K562 (cell line): ENCODE data around the gene AGO3. TPM values are rescaled to one million over a fixed set of nuclear protein-coding genes. Genes with fewer than 3 reads are reported as not detected.

Experiments
- ATAC-seq: fragments of 200-7000 bp; cut with Tn5 transposase; 3 replicates; pipeline ENCODE4 v1.9.1; 2020; ENCODE audit warnings: moderate library complexity
- BruUV-seq: library from RNA; stranded (reverse); fragments of 400-500 nt; replicated peaks from 2 replicates; lab custom pipeline; 2021; lab: Mats Ljungman, UMichigan
- CTCF ChIA-PET: fragments of 300-600 bp; formaldehyde crosslinking; extraction: SDS; loops from one replicate; lab custom pipeline; 2021; ENCODE audit warnings: low intra/inter-chr PET ratio; lab: Yijun Ruan, JAX
- POLR2A ChIA-PET: fragments of 300-600, 350-650 bp; sonication (Branson Sonifier 250); formaldehyde crosslinking; extraction: SDS; loops from one replicate; lab custom pipeline; 2021; ENCODE audit warnings: antibody characterized with exemption, inconsistent platforms; lab: Yijun Ruan, JAX
- DNase-seq, 4 experiments: peaks; one replicate each; pipeline versions ENCODE4 v3.0.0 to v3.0.0-alpha.2; 2011 to 2018; ENCODE audit warnings: low spot score in 3 of 4, mixed read lengths in 3 of 4; ENCODE audit errors: extremely low read depth in 1 of 4
- FAIRE-seq: peaks from 2 replicates; lab custom pipeline; 2011; peaks lifted over from hg19 to GRCh38; lab: Jason Lieb, UNC
- H2AFZ ChIP-seq: 2 replicates; pipeline ENCODE4 v1.6.0; 2011; ENCODE audit warnings: low read depth, low read length, control low read depth, inconsistent platforms
- H3K27ac ChIP-seq: fragments of 200-600 bp; 3 replicates; pipeline ENCODE4 v1.8.0; 2011; ENCODE audit warnings: low read depth, mild to moderate bottlenecking, control low read depth, inconsistent platforms, low read length, moderate library complexity, mixed read lengths; ENCODE audit errors: extremely low read depth
- H3K27me3 ChIP-seq, 2 experiments: fragments of 300-600 bp in 1 of 2; 2 replicates in 1 of 2; 3 replicates in 1 of 2; pipeline versions ENCODE4 v1.6.0 to v1.8.0; 2011; ENCODE audit warnings: inconsistent platforms in 2 of 2, low read length in 2 of 2, mild to moderate bottlenecking in 1 of 2, mixed read lengths in 1 of 2, moderate library complexity in 1 of 2; ENCODE audit not compliant: control insufficient read depth in 2 of 2, insufficient read depth in 2 of 2
- H3K36me3 ChIP-seq: fragments of 300-600 bp; 3 replicates; pipeline ENCODE4 v1.8.0; 2011; ENCODE audit warnings: mild to moderate bottlenecking, low read length, inconsistent platforms; ENCODE audit not compliant: control insufficient read depth, insufficient read depth
- H3K4me1 ChIP-seq, 2 experiments: fragments of 200-600 bp in 1 of 2; replicated peaks in 1 of 2; 2 replicates in 1 of 2; 3 replicates in 1 of 2; pipeline versions ENCODE4 v1.5.1 to v1.8.0; 2011; ENCODE audit warnings: inconsistent platforms in 2 of 2, low read length in 2 of 2, mild to moderate bottlenecking in 1 of 2, mixed read lengths in 1 of 2, moderate library complexity in 1 of 2; ENCODE audit not compliant: control insufficient read depth in 2 of 2, insufficient read depth in 2 of 2
- H3K4me2 ChIP-seq: 2 replicates; pipeline ENCODE4 v1.6.1; 2011; ENCODE audit warnings: low read length, control low read depth, inconsistent platforms, mixed read lengths; ENCODE audit not compliant: insufficient read depth
- H3K4me3 ChIP-seq: fragments of 200-600 bp; sonication (generic), shearing (Covaris generic); 2 replicates; pipeline ENCODE4 v1.5.1; 2016; ENCODE audit warnings: control low read depth, inconsistent platforms
- H3K79me2 ChIP-seq: fragments of 200-600 bp; 3 replicates; pipeline ENCODE4 v1.8.0; 2011; ENCODE audit warnings: low read length, inconsistent platforms; ENCODE audit not compliant: control insufficient read depth, insufficient read depth
- H3K9ac ChIP-seq, 2 experiments: 2 replicates each; pipeline versions ENCODE4 v1.6.0 to v1.6.1; 2011; ENCODE audit warnings: low read depth in 2 of 2, low read length in 2 of 2, control low read depth in 1 of 2, inconsistent platforms in 1 of 2, mild to moderate bottlenecking in 1 of 2, mixed read lengths in 1 of 2; ENCODE audit not compliant: insufficient read depth in 1 of 2
- H3K9me1 ChIP-seq: one replicate; pipeline ENCODE4 v1.6.0; 2011; ENCODE audit warnings: inconsistent platforms, mild to moderate bottlenecking, low read length, moderate library complexity; ENCODE audit not compliant: control insufficient read depth, insufficient read depth
- H3K9me3 ChIP-seq: replicated peaks from 2 replicates; pipeline ENCODE4 v1.5.1; 2011; ENCODE audit warnings: low read depth, low read length, inconsistent platforms; ENCODE audit not compliant: control insufficient read depth, insufficient read depth
- H4K20me1 ChIP-seq: replicated peaks from 2 replicates; pipeline ENCODE4 v1.6.1; 2011; ENCODE audit warnings: low read length, inconsistent platforms, mixed read lengths; ENCODE audit not compliant: control insufficient read depth, insufficient read depth
- CREB3L1 ChIP-seq: fragments of 450-650 bp; IDR thresholded peaks from 2 replicates; pipeline ENCODE4 v1.6.1; 2014; ENCODE audit warnings: low read depth, mild to moderate bottlenecking, moderate library complexity, borderline replicate concordance
- POLR2G ChIP-seq: fragments of 200-400 bp; formaldehyde crosslinking; IDR thresholded peaks from 2 replicates; pipeline ENCODE4 v1.6.1; 2017; ENCODE audit warnings: low read depth, mild to moderate bottlenecking, antibody characterized with exemption, low read length, moderate library complexity
- RBFOX2 ChIP-seq: fragments of 200-400 bp; formaldehyde crosslinking; IDR thresholded peaks from 2 replicates; pipeline ENCODE4 v1.6.1; 2017; ENCODE audit warnings: low read depth, mild to moderate bottlenecking, low read length, moderate library complexity
- TBP ChIP-seq: optimal IDR thresholded peaks from 2 replicates; pipeline ENCODE3; 2011; ENCODE audit warnings: low read depth, low read length, improper control_type of control experiment
- U2AF2 ChIP-seq: fragments of 200-400 bp; formaldehyde crosslinking; optimal IDR thresholded peaks from 2 replicates; pipeline ENCODE3; 2017; ENCODE audit warnings: low read depth, mild to moderate bottlenecking, low read length
- ZNF699 ChIP-seq: fragments of 250-450 bp; sonication (Bioruptor Pico); IDR thresholded peaks from 2 replicates; pipeline ENCODE4 v1.8.0; 2021; ENCODE audit warnings: mild to moderate bottlenecking, moderate library complexity; ENCODE audit not compliant: insufficient replicate concordance
- ZNF77 ChIP-seq: fragments of 250-450 bp; sonication (Bioruptor Pico); IDR thresholded peaks from 2 replicates; pipeline ENCODE4 v1.5.0; 2020
- ZZZ3 ChIP-seq: fragments of 450-650 bp; IDR thresholded peaks from 2 replicates; pipeline ENCODE4 v1.6.1; 2016; ENCODE audit warnings: antibody characterized with exemption, mild to moderate bottlenecking, moderate library complexity
- WGBS: fragments of 100-300 bp; shearing (Covaris generic); methylation state at CpG from one replicate; pipeline ENCODE4 v1.1.6; 2016; ENCODE audit warnings: low coverage, mixed read lengths; ENCODE audit not compliant: insufficient coverage; ENCODE audit errors: missing lambda C conversion rate; 5-methylcytosine and 5-hydroxymethylcytosine counted together
- in situ Hi-C: fragments of 300-500 bp; cut with MboI; formaldehyde crosslinking; loops from 4 replicates; pipeline ENCODE4 v1.15.0; 2018; ENCODE audit warnings: inconsistent platforms, mixed read lengths
- intact Hi-C: fragments of 100-400 bp; cut with micrococcal nuclease; formaldehyde crosslinking; loops from 2 replicates; pipeline ENCODE4 v1.14.2; 2022
- polyA plus RNA-seq, 8 experiments: library from polyadenylated mRNA; depleted of rRNA in 4 of 8; stranded (reverse) in 5 of 8; unstranded in 3 of 8; fragments of >200 nt; fragmentation: Nextera tagmentation in 2 of 8; fragmentation: Illumina TruSeq in 1 of 8; extraction: Ambion mirVana in 2 of 8; extraction: Trizol in 1 of 8; gene quantifications; 2 replicates each; pipeline versions ENCODE4 v1.2.1 to v1.2.3, GENCODE V29; 2011 to 2014; ENCODE audit warnings: inconsistent platforms in 1 of 8, missing spikeins in 1 of 8
- total RNA-seq, 7 experiments: library from RNA; depleted of rRNA in 6 of 7; stranded (reverse); fragments of >200 nt in 6 of 7; fragmentation: Illumina TruSeq in 2 of 7; extraction: Trizol in 2 of 7; gene quantifications; 2 replicates each; pipeline versions ENCODE4 v1.2.1 to v1.2.3, GENCODE V29; 2011 to 2021; ENCODE audit warnings: low replicate concordance in 1 of 7

Gene AGO3
- total and polyA plus RNA-seq, 9 of the 15 experiments (the other 6 are each of a cell fraction or from before 2014, with no cell fraction given), result 4.5 to 41.5 (median 22.7) TPM

GRCh38 chr1:36091698-36092097, 160.8 kb downstream of the AGO3 start:
- peaks cover 62% of the 10 kb centered on the region; the same call in 2 of the 3 replicates for H3K36me3 ChIP-seq
- CTCF ChIA-PET, result no interaction called here
- no peak for TF ChIP-seq ZNF699 (CRISPR knock-in tag)
- no peak for TF ChIP-seq TBP
- no peak for TF ChIP-seq CREB3L1
- no peak for TF ChIP-seq U2AF2
- TF ChIP-seq POLR2G, result 0 out of 2 replicates have a peak, but pooled peaks have one; percentile 46
- TF ChIP-seq RBFOX2, result peak; percentile 51
- no peak for TF ChIP-seq ZNF77 (CRISPR knock-in tag)
- TF ChIP-seq ZZZ3, result no peak
- intact Hi-C loops, result no loop called here
- BruUV-seq, result no TSS peak
- DNase-seq, result no peak
- H3K27ac ChIP-seq, result no peak overlapping the region
- H3K4me2 ChIP-seq, result no peak overlapping the region
- no peak overlapping the region; a peak in 1 of 4 replicates for H3K9ac ChIP-seq
- POLR2A ChIA-PET, result interaction anchor here (0.8 to 1.0 kb wide), 2 partner anchors 15 to 36 kb away, joined by 3 to 4 read pairs; no protein-coding TSS in a partner anchor
- H4K20me1 ChIP-seq, result no peaks in the 10 kb centered on the region
- in situ Hi-C loops, result loop anchor here (5.0 kb wide), 1 partner anchor 96 kb away; no protein-coding TSS in a partner anchor
- H3K9me3 ChIP-seq, result no peaks in the 10 kb centered on the region
- FAIRE-seq, result no peak
- no peak overlapping the region for H3K4me3 ChIP-seq
- H3K9me1 ChIP-seq, result peaks cover 11% of the 10 kb centered on the region
- peaks cover 21% of the 10 kb centered on the region for H3K79me2 ChIP-seq
- 93% methylated on average over 13 of the region's 13 CpGs for WGBS
- ATAC-seq, result no peak
- no peaks in the 10 kb centered on the region for H3K27me3 ChIP-seq
- peaks cover 18 to 32% of the 10 kb centered on the region in 2 experiments; a peak in 4 of 5 replicates for H3K4me1 ChIP-seq
- no peak overlapping the region for H2AFZ ChIP-seq
